ENCODE measurements around the gene TBC1D22A. TPM values are rescaled to one million over a fixed set of nuclear protein-coding genes. Genes with fewer than 3 reads are reported as not detected.

Gene TBC1D22A
- total and polyA plus RNA-seq, 2 experiments from 2014 or later, result 9.6 to 13.3 TPM

DNA sequence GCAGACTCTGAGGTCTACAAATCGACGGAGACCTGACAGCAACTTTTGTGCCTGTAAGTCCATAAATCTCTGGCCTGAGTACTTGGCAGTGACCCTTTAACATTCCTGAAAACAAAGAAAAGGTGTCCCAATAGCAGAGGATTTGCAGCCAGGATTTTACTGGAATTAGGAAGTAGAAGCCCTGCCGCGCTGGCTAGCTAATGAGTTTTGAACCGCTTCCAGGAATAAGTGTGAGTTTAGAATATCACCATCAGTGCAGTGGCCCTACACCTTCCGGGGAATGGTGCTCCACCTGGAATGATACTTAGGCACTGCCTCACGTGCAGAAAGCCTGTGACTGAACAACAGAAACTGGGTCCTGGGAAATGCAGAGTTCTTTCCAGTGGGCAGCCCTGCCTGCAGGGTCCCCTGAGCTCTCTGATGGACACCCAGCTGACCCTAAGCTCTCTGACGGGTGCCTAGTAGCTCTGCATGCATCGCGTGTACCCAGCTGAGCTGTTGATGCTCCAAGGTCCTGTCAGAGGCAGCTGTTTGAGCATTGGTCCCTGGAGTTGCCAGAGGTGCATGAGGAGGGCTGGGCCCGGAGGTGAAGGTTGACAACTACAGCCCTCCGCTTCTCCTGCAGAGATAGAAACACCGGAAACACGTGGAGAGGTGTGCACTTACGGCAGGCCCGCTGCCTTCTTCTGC is 380.9 kb downstream of the TBC1D22A start:
- no peak for ATAC-seq
- H4K20me1 ChIP-seq (replicated peaks; ENCODE audit: insufficient read depth), result no peaks in the 10 kb centered on the region

DNA sequence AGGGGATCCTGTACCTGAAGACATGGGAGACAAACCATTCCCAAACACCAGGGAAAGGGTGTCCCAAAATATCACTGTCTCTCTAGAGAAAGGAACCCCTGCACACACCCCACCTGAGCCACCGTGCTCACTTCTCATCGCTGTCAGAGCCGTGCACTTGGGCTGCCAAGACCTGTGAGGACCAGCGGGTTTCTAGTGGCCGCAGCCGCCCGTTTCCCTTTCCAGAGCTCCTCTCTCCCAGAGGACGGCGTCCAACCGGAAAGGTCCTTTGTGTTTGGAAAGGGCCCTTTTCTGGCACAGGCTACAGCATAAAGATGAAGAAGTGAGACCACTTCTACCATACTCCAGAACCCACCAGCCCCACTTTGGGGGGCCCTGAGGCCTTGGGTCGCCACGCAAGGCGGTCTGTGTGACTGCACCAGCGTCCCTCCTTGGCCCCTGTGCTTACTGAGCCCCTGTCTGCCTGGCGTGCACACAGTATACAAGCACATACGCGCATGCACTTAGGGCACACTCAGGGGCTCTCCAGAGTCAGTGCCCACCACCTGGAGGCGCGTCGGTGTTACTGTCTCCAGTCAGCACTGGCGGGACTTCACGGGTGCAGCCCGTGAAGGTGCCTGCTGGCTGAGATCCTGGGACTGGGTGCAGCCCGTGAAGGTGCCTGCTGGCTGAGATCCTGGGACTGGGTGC is 381.8 kb downstream of the TBC1D22A start:
- Mint-ChIP-seq H3K9me3 (no peaks in the 10 kb centered on the region), H3K27me3 (ENCODE audit: insufficient read depth, low read depth, poor library complexity) (peaks cover 4% of the 10 kb centered on the region), H3K4me3 (no peak overlapping the region), H3K27ac (no peak overlapping the region), H3K4me1 (no peaks in the 10 kb centered on the region), H3K36me3 (ENCODE audit: low read depth) (no peaks in the 10 kb centered on the region)
- ATAC-seq (no peak; the same call in 2 of the 3 replicates), DNase-seq (ENCODE audit: low spot score) (no peak)
- Histone ChIP-seq H3F3A (replicated peaks; ENCODE audit: low read depth) (no peaks in the 10 kb centered on the region), H4K20me1 (replicated peaks; ENCODE audit: insufficient read depth) (no peaks in the 10 kb centered on the region), H3K4me3 (no peak overlapping the region), H3K27me3 (ENCODE audit: insufficient read depth) (no peaks in the 10 kb centered on the region), H3K36me3 (ENCODE audit: insufficient read depth) (no peaks in the 10 kb centered on the region), H3K9me2 (ENCODE audit: insufficient read depth) (no peaks in the 10 kb centered on the region), H3K79me2 (replicated peaks; ENCODE audit: insufficient read depth) (no peaks in the 10 kb centered on the region), H3K4me2 (no peak overlapping the region), H3K27ac (ENCODE audit: low read depth) (no peak overlapping the region), H3K4me1 (ENCODE audit: insufficient read depth) (no peaks in the 10 kb centered on the region), H2AFZ (no peak overlapping the region)
- TF ChIP-seq, protein P1, sequence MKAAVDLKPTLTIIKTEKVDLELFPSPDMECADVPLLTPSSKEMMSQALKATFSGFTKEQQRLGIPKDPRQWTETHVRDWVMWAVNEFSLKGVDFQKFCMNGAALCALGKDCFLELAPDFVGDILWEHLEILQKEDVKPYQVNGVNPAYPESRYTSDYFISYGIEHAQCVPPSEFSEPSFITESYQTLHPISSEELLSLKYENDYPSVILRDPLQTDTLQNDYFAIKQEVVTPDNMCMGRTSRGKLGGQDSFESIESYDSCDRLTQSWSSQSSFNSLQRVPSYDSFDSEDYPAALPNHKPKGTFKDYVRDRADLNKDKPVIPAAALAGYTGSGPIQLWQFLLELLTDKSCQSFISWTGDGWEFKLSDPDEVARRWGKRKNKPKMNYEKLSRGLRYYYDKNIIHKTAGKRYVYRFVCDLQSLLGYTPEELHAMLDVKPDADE (IDR thresholded peaks at IDR 0.05), result no peak
- TF ChIP-seq EZH2 (IDR thresholded peaks at IDR 0.05; ENCODE audit: low read depth, unreplicated experiment) (no peak), ZNF114 (CRISPR knock-in tag; IDR thresholded peaks at IDR 0.05) (no peak)

More for the DNA sequence above, 380.9 kb downstream of the TBC1D22A start:
- Histone ChIP-seq H3K4me2 (no peak overlapping the region), H3F3A (replicated peaks; ENCODE audit: low read depth) (no peaks in the 10 kb centered on the region), H3K4me3 (no peak overlapping the region), H3K4me1 (ENCODE audit: insufficient read depth) (no peaks in the 10 kb centered on the region), H3K27me3 (ENCODE audit: insufficient read depth) (no peaks in the 10 kb centered on the region), H3K79me2 (replicated peaks; ENCODE audit: insufficient read depth) (no peaks in the 10 kb centered on the region), H2AFZ (no peak overlapping the region), H3K9me2 (ENCODE audit: insufficient read depth) (no peaks in the 10 kb centered on the region), H3K36me3 (ENCODE audit: insufficient read depth) (no peaks in the 10 kb centered on the region), H3K27ac (ENCODE audit: low read depth) (no peak overlapping the region)
- Mint-ChIP-seq H3K36me3 (ENCODE audit: low read depth) (no peaks in the 10 kb centered on the region), H3K4me3 (no peak overlapping the region), H3K9me3 (no peaks in the 10 kb centered on the region), H3K27ac (no peak overlapping the region), H3K4me1 (no peaks in the 10 kb centered on the region), H3K27me3 (ENCODE audit: insufficient read depth, low read depth, poor library complexity) (peaks cover 7% of the 10 kb centered on the region)
- no peak for DNase-seq (ENCODE audit: low spot score)
- TF ChIP-seq ZNF331 (CRISPR knock-in tag; IDR thresholded peaks at IDR 0.05; ENCODE audit: low read depth), result no peak

DNA sequence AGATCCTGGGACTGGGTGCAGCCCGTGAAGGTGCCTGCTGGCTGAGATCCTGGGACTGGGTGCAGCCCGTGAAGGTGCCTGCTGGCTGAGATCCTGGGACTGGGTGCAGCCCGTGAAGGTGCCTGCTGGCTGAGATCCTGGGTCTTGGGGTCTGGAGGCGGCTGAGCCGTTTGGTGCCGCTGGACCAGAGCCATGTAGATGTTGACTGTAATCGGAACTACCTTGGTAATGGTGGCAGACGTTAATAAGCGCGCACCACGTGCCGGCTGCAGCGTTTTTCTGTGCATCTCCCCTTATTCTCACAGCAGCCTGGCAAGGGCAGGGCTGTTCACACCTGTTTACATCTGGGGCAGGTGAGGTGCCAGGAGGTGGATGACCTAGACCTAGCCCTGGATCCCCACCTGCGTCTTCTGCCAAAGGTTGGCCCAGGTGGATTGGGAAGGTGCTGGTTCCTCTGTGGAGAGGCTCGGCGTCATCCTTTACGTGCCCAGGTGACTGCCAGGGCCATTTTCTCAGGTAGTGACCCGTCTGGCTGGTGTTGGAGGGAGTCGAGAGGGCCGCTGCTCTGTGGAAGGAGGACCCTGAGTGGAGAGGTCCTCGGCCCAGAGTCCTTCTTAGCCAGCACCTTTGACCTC is 382.5 kb downstream of the TBC1D22A start:
- Histone ChIP-seq H3K9me2 (ENCODE audit: insufficient read depth) (no peaks in the 10 kb centered on the region), H3K79me2 (replicated peaks; ENCODE audit: insufficient read depth) (no peaks in the 10 kb centered on the region), H4K20me1 (replicated peaks; ENCODE audit: insufficient read depth) (no peaks in the 10 kb centered on the region), H3K27me3 (ENCODE audit: insufficient read depth) (no peaks in the 10 kb centered on the region), H3K27ac (ENCODE audit: low read depth) (no peak overlapping the region), H3K4me3 (no peak overlapping the region), H2AFZ (no peak overlapping the region), H3K4me2 (no peak overlapping the region), H3K36me3 (ENCODE audit: insufficient read depth) (no peaks in the 10 kb centered on the region), H3F3A (replicated peaks; ENCODE audit: low read depth) (no peaks in the 10 kb centered on the region), H3K4me1 (ENCODE audit: insufficient read depth) (no peaks in the 10 kb centered on the region)
- Mint-ChIP-seq H3K9me3 (no peaks in the 10 kb centered on the region), H3K36me3 (ENCODE audit: low read depth) (no peaks in the 10 kb centered on the region), H3K27me3 (ENCODE audit: insufficient read depth, low read depth, poor library complexity) (peaks cover 4% of the 10 kb centered on the region), H3K4me3 (no peak overlapping the region), H3K4me1 (no peaks in the 10 kb centered on the region), H3K27ac (peak overlapping the region; percentile 31; the same call in 1 of the 2 replicates)
- ATAC-seq, result no peak
- no peak for DNase-seq (ENCODE audit: low spot score)
- no peak for TF ChIP-seq STAT1 (IDR thresholded peaks at IDR 0.05; ENCODE audit: unreplicated experiment)
- TF ChIP-seq EZH2phosphoT487 (IDR thresholded peaks at IDR 0.05; ENCODE audit: unreplicated experiment), result no peak
- TF ChIP-seq JUNB (IDR thresholded peaks at IDR 0.05; ENCODE audit: unreplicated experiment), result no peak
- TF ChIP-seq CREB1 (CRISPR knock-in tag; IDR thresholded peaks at IDR 0.05; ENCODE audit: low read depth), result no peak
- TF ChIP-seq NANOG (IDR thresholded peaks at IDR 0.05; ENCODE audit: borderline replicate concordance), result no peak
